ENCODE data around the gene ANKLE2. TPM values are rescaled to one million over a fixed set of nuclear protein-coding genes. Genes with fewer than 3 reads are reported as not detected.

The ANKLE2 gene
- total and polyA plus RNA-seq, 8 donors, result 20.0 to 39.6 (median 23.6) TPM

GRCh38 chr12:132677492-132677891 lies 84.1 kb downstream of the ANKLE2 start:
- H3K36me3 ChIP-seq, result peaks cover 0 to 15% (median 8%) of the 10 kb centered on the region in 3 donors
- WGBS, 2 donors, result 93 to 94% methylated on average over 9 of the region's 9 CpGs
- TF ChIP-seq CTCF (IDR thresholded peaks at IDR 0.05), result no peak
- intact Hi-C loops (cut with DNase I), result no loop called here
- H3K9me3 ChIP-seq, result no peaks in the 10 kb centered on the region
- ATAC-seq (no peak), FAIRE-seq (no peak), DNase-seq (no peak)
- no peaks in the 10 kb centered on the region for H3K27me3 ChIP-seq
- H3K4me1 ChIP-seq, result no peaks in the 10 kb centered on the region
- no peak overlapping the region for H3K27ac ChIP-seq
- no peak overlapping the region for H3K4me3 ChIP-seq

GRCh38 chr12:132675757-132676432 lies 85.7 kb downstream of the ANKLE2 start:
- H3K9me3 ChIP-seq, result no peaks in the 10 kb centered on the region
- WGBS, 2 donors, result 95 to 97% methylated on average over 14 of the region's 14 CpGs
- ATAC-seq, result no peak
- TF ChIP-seq CTCF (IDR thresholded peaks at IDR 0.05), result no peak
- no peak overlapping the region for H3K4me3 ChIP-seq
- H3K27me3 ChIP-seq, result no peaks in the 10 kb centered on the region
- no peak overlapping the region for H3K27ac ChIP-seq
- no peak for FAIRE-seq
- H3K36me3 ChIP-seq, result peaks cover 0 to 23% (median 8%) of the 10 kb centered on the region in 3 donors
- no peaks in the 10 kb centered on the region for H3K4me1 ChIP-seq
- intact Hi-C loops (cut with DNase I), result no loop called here
- DNase-seq, result no peak

Other genes starting within 250 kb of the ANKLE2 start
- not detected for gene LRCOL1, start 151.2 kb downstream of the ANKLE2 start, total RNA-seq
- under 1 TPM in 1 of 2 donors, not detected in 1; 0.21 TPM for gene LRCOL1, start 151.2 kb downstream of the ANKLE2 start, polyA plus RNA-seq
- under 1 TPM in 3 of 6 donors, not detected in 3; 0.08 to 0.37 (median 0.09) TPM for gene P2RX2, start 143.1 kb downstream of the ANKLE2 start, total RNA-seq
- 10 to 100 TPM in 1 of 2 donors, 1 to 10 TPM in 1; 6.1 to 12.0 TPM for gene P2RX2, start 143.1 kb downstream of the ANKLE2 start, polyA plus RNA-seq
- gene POLE, start 74.5 kb downstream of the ANKLE2 start, total RNA-seq, result 10 to 100 TPM in 5 of 6 donors, 1 to 10 TPM in 1; 7.2 to 17.1 (median 14.3) TPM
- 10 to 100 TPM; 31.0 to 45.7 TPM for gene POLE, start 74.5 kb downstream of the ANKLE2 start, polyA plus RNA-seq
- gene PXMP2, start 74.2 kb downstream of the ANKLE2 start, total RNA-seq, result 10 to 100 TPM; 12.2 to 27.1 (median 14.2) TPM
- gene PXMP2, start 74.2 kb downstream of the ANKLE2 start, polyA plus RNA-seq, result 10 to 100 TPM in 1 of 2 donors, 1 to 10 TPM in 1; 7.7 to 13.5 TPM
- 10 to 100 TPM; 14.9 to 27.3 (median 18.0) TPM for gene PGAM5, start 51.0 kb downstream of the ANKLE2 start, total RNA-seq
- gene PGAM5, start 51.0 kb downstream of the ANKLE2 start, polyA plus RNA-seq, result 10 to 100 TPM in 1 of 2 donors, 1 to 10 TPM in 1; 9.0 to 14.4 TPM
- 10 to 100 TPM; 25.0 to 44.5 (median 33.4) TPM for gene GOLGA3, start 67.0 kb upstream of the ANKLE2 start, total RNA-seq
- gene GOLGA3, start 67.0 kb upstream of the ANKLE2 start, polyA plus RNA-seq, result 10 to 100 TPM; 12.6 to 26.8 TPM
- gene CHFR, start 125.8 kb upstream of the ANKLE2 start, total RNA-seq, result 10 to 100 TPM; 14.9 to 19.9 (median 15.4) TPM
- 10 to 100 TPM; 25.7 to 32.3 TPM for gene CHFR, start 125.8 kb upstream of the ANKLE2 start, polyA plus RNA-seq
- gene ZNF605, start 194.5 kb upstream of the ANKLE2 start, total RNA-seq, result 1 to 10 TPM; 3.3 to 8.6 (median 4.8) TPM
- 1 to 10 TPM; 3.6 to 4.0 TPM for gene ZNF605, start 194.5 kb upstream of the ANKLE2 start, polyA plus RNA-seq
- 1 to 10 TPM; 5.1 to 7.9 (median 6.4) TPM for gene ZNF26, start 224.5 kb upstream of the ANKLE2 start, total RNA-seq
- gene ZNF26, start 224.5 kb upstream of the ANKLE2 start, polyA plus RNA-seq, result 1 to 10 TPM; 4.8 to 5.5 TPM

Measured in pancreas (tissue), 10 donors.